HCT116 (cell line): Measurements from ENCODE around the gene LYVE1. TPM values are rescaled to one million over a fixed set of nuclear protein-coding genes. Genes with fewer than 3 reads are reported as not detected.

Experiments
- ATAC-seq: fragments of 200-7000 bp; cut with Tn5 transposase; 2 replicates; pipeline ENCODE4 v1.9.1; 2020; ENCODE audit warnings: mild to moderate bottlenecking, moderate library complexity
- BruUV-seq: library from RNA; stranded (reverse); fragments of 400-500 nt; replicated peaks from 2 replicates; lab custom pipeline; 2021; lab: Mats Ljungman, UMichigan
- CTCF ChIA-PET: fragments of 300-600 bp; sonication (Branson Sonifier 250); formaldehyde crosslinking; loops from one replicate; lab custom pipeline; 2021; ENCODE audit warnings: antibody characterized with exemption; lab: Charles Lee
- POLR2A ChIA-PET: fragments of 300-600, 350-600 bp; sonication (Branson Sonifier 250); formaldehyde crosslinking; loops from one replicate; lab custom pipeline; 2021; ENCODE audit warnings: antibody characterized with exemption; lab: Charles Lee
- RAD21 ChIA-PET, 2 experiments: fragments of 300-600 bp; sonication (Branson Sonifier 250); formaldehyde crosslinking; loops; one replicate each; lab custom pipeline; 2023; ENCODE audit warnings: low total read pairs in 2 of 2; ENCODE audit not compliant: uncharacterized antibody in 2 of 2, unreplicated experiment in 2 of 2, low non-redundant PET in 1 of 2; lab: Charles Lee
- DNase-seq: peaks from one replicate; pipeline ENCODE4 v3.0.0-alpha.2; 2010; ENCODE audit warnings: low read depth, low spot score
- H2AFZ ChIP-seq: fragments of 200-600 bp; shearing (Covaris generic), sonication (generic); 2 replicates; pipeline ENCODE4 v1.6.1; 2017; ENCODE audit warnings: low read depth, mixed run types, mixed read lengths, antibody characterized with exemption, low read length; ENCODE audit not compliant: poor library complexity, severe bottlenecking
- H3K27ac ChIP-seq: 2 replicates; pipeline ENCODE4 v1.5.1; 2012; ENCODE audit warnings: low read depth, low read length
- H3K27me3 ChIP-seq: fragments of 200-600 bp; sonication (generic); 2 replicates; pipeline ENCODE4 v1.6.1; 2016; ENCODE audit warnings: mixed run types, low read length, mixed read lengths; ENCODE audit not compliant: insufficient read depth
- H3K36me3 ChIP-seq, 2 experiments: fragments of 200-500 bp in 1 of 2; fragments of 200-600 bp in 1 of 2; sonication (Bioruptor generic) in 1 of 2; sonication (generic) in 1 of 2; 2 replicates each; pipeline versions ENCODE4 v1.5.1 to v1.6.1; 2014 to 2016; ENCODE audit warnings: low read length in 2 of 2, inconsistent platforms in 1 of 2, mixed read lengths in 1 of 2, mixed run types in 1 of 2; ENCODE audit not compliant: insufficient read depth in 2 of 2, control insufficient read depth in 1 of 2
- H3K4me1 ChIP-seq, 2 experiments: fragments of 200-600 bp in 1 of 2; sonication (generic) in 1 of 2; 2 replicates each; pipeline versions ENCODE4 v1.5.1 to v1.6.1; 2012 to 2017; ENCODE audit warnings: low read length in 2 of 2, inconsistent platforms in 1 of 2, mild to moderate bottlenecking in 1 of 2, mixed read lengths in 1 of 2, mixed run types in 1 of 2, moderate library complexity in 1 of 2; ENCODE audit not compliant: insufficient read depth in 2 of 2, control insufficient read depth in 1 of 2
- H3K4me2 ChIP-seq: fragments of 200-600 bp; sonication (generic); 2 replicates; pipeline ENCODE4 v1.6.1; 2017; ENCODE audit warnings: mixed run types, low read length, mixed read lengths
- H3K4me3 ChIP-seq, 2 experiments: fragments of 200-600 bp in 1 of 2; sonication (generic) in 1 of 2; replicated peaks in 1 of 2; 2 replicates each; pipeline ENCODE4 v1.5.1; 2011 to 2016; ENCODE audit warnings: low read length in 2 of 2, control low read depth in 1 of 2, low read depth in 1 of 2, mild to moderate bottlenecking in 1 of 2, mixed read lengths in 1 of 2, mixed run types in 1 of 2
- H3K79me2 ChIP-seq: fragments of 200-600 bp; sonication (generic); 2 replicates; pipeline ENCODE4 v1.6.1; 2017; ENCODE audit warnings: mild to moderate bottlenecking, mixed run types, low read length, moderate library complexity, mixed read lengths; ENCODE audit not compliant: insufficient read depth
- H3K9ac ChIP-seq: fragments of 200-600 bp; sonication (generic); 2 replicates; pipeline ENCODE4 v1.6.1; 2016; ENCODE audit warnings: low read length, mixed read lengths
- H3K9me2 ChIP-seq: fragments of 200-600 bp; sonication (generic), shearing (Covaris generic); 2 replicates; pipeline ENCODE4 v1.6.1; 2017; ENCODE audit warnings: mixed run types, mild to moderate bottlenecking, moderate library complexity; ENCODE audit not compliant: insufficient read depth
- H3K9me3 ChIP-seq, 2 experiments: fragments of 200-500 bp in 1 of 2; fragments of 200-600 bp in 1 of 2; sonication (Bioruptor generic) in 1 of 2; sonication (generic) in 1 of 2; 2 replicates each; pipeline ENCODE4 v1.6.1; 2014 to 2017; ENCODE audit warnings: low read length in 2 of 2, mixed read lengths in 2 of 2, inconsistent platforms in 1 of 2, low read depth in 1 of 2, mild to moderate bottlenecking in 1 of 2, mixed run types in 1 of 2, moderate library complexity in 1 of 2; ENCODE audit not compliant: control insufficient read depth in 1 of 2, insufficient read depth in 1 of 2
- H4K20me1 ChIP-seq: fragments of 200-600 bp; sonication (generic), shearing (Covaris generic); 2 replicates; pipeline ENCODE4 v1.6.1; 2017; ENCODE audit warnings: mixed run types, mild to moderate bottlenecking, moderate library complexity; ENCODE audit not compliant: insufficient read depth
- CBX3 ChIP-seq: IDR thresholded peaks from 2 replicates; pipeline ENCODE4 v1.6.1; 2012; ENCODE audit warnings: low read depth
- CEBPB ChIP-seq: IDR thresholded peaks from 2 replicates; pipeline ENCODE4 v1.6.1; 2012; ENCODE audit warnings: low read depth
- EGR1 ChIP-seq: IDR thresholded peaks from 2 replicates; pipeline ENCODE4 v1.6.1; 2012; ENCODE audit warnings: low read depth
- ELF1 ChIP-seq: IDR thresholded peaks from 2 replicates; pipeline ENCODE4 v1.6.1; 2012; ENCODE audit warnings: low read depth, borderline replicate concordance
- EZH2 ChIP-seq: fragments of 200-600 bp; sonication (generic); IDR thresholded peaks from 2 replicates; pipeline ENCODE4 v1.6.1; 2017; ENCODE audit warnings: antibody characterized with exemption, mixed run types
- EZH2phosphoT487 ChIP-seq: fragments of 200-600 bp; IDR thresholded peaks from 2 replicates; pipeline ENCODE4 v1.6.1; 2018; ENCODE audit warnings: antibody characterized with exemption, borderline replicate concordance
- JUND ChIP-seq: IDR thresholded peaks from 2 replicates; pipeline ENCODE4 v1.6.1; 2012
- POLR2A ChIP-seq: IDR thresholded peaks from 2 replicates; pipeline ENCODE4 v1.7.0; 2011; ENCODE audit warnings: borderline replicate concordance; ENCODE audit not compliant: insufficient read depth, insufficient read length; ENCODE audit errors: extremely low read depth
- RAD21 ChIP-seq: IDR thresholded peaks from 2 replicates; pipeline ENCODE4 v1.6.1; 2012; ENCODE audit warnings: low read depth, mild to moderate bottlenecking
- TCF7L2 ChIP-seq: IDR thresholded peaks from 2 replicates; pipeline ENCODE4 v1.7.0; 2011; ENCODE audit warnings: borderline replicate concordance, inconsistent platforms; ENCODE audit not compliant: insufficient read depth, insufficient read length; ENCODE audit errors: extremely low read depth
- YY1 ChIP-seq: IDR thresholded peaks from 2 replicates; pipeline ENCODE4 v1.6.1; 2011; ENCODE audit warnings: low read length, low read depth, moderate library complexity, mild to moderate bottlenecking; ENCODE audit not compliant: insufficient replicate concordance; ENCODE audit errors: extremely low read depth
- ZFX ChIP-seq: fragments of 450-650 bp; IDR thresholded peaks from 2 replicates; pipeline ENCODE4 v1.6.1; 2017
- ZNF274 ChIP-seq: fragments of 200-500 bp; sonication (Bioruptor generic); IDR thresholded peaks from 2 replicates; pipeline ENCODE4 v1.6.1; 2014; ENCODE audit warnings: mild to moderate bottlenecking, low read depth, low read length, inconsistent platforms
- intact Hi-C: fragments of 100-400 bp; cut with micrococcal nuclease; formaldehyde crosslinking; loops from 2 replicates; pipeline ENCODE4 v1.10.0; 2022
- total RNA-seq: library from RNA; stranded (reverse); gene quantifications from one replicate; pipeline ENCODE4 v1.2.1, GENCODE V29; 2021; ENCODE audit not compliant: unreplicated experiment
- TF ChIP-seq, protein P1 (sequence below): IDR thresholded peaks from 2 replicates; pipeline ENCODE4 v1.6.1; 2012; ENCODE audit warnings: low read depth
- TF ChIP-seq, protein P2 (sequence below): IDR thresholded peaks from 2 replicates; pipeline ENCODE4 v1.6.1; 2012
- TF ChIP-seq, protein P3 (sequence below): IDR thresholded peaks from 2 replicates; pipeline ENCODE4 v1.6.1; 2011; ENCODE audit warnings: mild to moderate bottlenecking, low read length, moderate library complexity; ENCODE audit not compliant: insufficient replicate concordance; ENCODE audit errors: extremely low read depth
- TF ChIP-seq, protein P4 (sequence below): IDR thresholded peaks from 2 replicates; pipeline ENCODE4 v1.6.1; 2012

The LYVE1 gene
- total RNA-seq, 1 experiment from 2014 or later: 0.34 TPM

DNA sequence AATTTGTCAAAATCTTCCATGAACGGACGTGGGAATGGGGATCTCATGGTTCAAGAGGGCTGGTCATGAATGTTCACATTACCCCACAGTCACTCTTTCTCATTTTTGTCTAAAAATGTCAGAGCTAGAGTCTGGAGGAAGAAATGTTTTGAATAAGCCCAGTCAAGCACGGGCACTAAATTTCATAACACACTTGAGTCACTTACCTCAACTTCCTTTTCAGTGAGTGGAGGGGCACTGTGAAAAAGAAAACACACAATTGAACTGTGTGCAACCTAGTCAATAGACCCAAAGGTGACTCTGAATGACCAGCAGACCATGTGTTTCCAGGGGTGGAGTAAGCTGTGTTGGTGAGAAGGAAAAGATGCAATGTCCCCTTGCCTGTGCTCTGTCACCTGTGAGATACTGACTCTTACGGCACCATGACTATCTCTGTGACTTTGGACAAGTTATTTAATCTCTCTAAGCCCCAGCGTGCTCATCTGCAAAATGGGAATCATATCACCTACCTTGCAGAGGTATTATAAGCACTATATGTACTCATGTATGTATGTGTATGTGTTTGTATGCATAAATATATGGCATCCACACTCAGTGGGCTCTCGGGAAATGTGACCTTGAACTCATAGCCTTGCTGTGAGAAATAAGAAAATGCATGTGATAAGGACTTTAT, 38.2 kb upstream of the LYVE1 start:
- Histone ChIP-seq H3K27me3 (no peaks in the 10 kb centered on the region), H3K79me2 (no peaks in the 10 kb centered on the region), H3K36me3 (no peaks in the 10 kb centered on the region), H4K20me1 (no peaks in the 10 kb centered on the region), H3K4me1 (peaks cover 0 to 5% of the 10 kb centered on the region in 2 experiments; a peak in 1 of 4 replicates), H3K4me3 (no peak overlapping the region), H3K27ac (no peak overlapping the region), H2AFZ (no peak overlapping the region), H3K4me2 (no peak overlapping the region), H3K9ac (no peak overlapping the region), H3K9me2 (no peaks in the 10 kb centered on the region), H3K9me3 (no peaks in the 10 kb centered on the region)
- no peak for ATAC-seq
- no peak for DNase-seq
- RAD21 ChIA-PET: no interaction called here
- POLR2A ChIA-PET: no interaction called here
- CTCF ChIA-PET: no interaction called here
- TF ChIP-seq, protein P1, sequence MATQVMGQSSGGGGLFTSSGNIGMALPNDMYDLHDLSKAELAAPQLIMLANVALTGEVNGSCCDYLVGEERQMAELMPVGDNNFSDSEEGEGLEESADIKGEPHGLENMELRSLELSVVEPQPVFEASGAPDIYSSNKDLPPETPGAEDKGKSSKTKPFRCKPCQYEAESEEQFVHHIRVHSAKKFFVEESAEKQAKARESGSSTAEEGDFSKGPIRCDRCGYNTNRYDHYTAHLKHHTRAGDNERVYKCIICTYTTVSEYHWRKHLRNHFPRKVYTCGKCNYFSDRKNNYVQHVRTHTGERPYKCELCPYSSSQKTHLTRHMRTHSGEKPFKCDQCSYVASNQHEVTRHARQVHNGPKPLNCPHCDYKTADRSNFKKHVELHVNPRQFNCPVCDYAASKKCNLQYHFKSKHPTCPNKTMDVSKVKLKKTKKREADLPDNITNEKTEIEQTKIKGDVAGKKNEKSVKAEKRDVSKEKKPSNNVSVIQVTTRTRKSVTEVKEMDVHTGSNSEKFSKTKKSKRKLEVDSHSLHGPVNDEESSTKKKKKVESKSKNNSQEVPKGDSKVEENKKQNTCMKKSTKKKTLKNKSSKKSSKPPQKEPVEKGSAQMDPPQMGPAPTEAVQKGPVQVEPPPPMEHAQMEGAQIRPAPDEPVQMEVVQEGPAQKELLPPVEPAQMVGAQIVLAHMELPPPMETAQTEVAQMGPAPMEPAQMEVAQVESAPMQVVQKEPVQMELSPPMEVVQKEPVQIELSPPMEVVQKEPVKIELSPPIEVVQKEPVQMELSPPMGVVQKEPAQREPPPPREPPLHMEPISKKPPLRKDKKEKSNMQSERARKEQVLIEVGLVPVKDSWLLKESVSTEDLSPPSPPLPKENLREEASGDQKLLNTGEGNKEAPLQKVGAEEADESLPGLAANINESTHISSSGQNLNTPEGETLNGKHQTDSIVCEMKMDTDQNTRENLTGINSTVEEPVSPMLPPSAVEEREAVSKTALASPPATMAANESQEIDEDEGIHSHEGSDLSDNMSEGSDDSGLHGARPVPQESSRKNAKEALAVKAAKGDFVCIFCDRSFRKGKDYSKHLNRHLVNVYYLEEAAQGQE: no peak
- TF ChIP-seq, protein P2, sequence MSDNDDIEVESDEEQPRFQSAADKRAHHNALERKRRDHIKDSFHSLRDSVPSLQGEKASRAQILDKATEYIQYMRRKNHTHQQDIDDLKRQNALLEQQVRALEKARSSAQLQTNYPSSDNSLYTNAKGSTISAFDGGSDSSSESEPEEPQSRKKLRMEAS: no peak
- TF ChIP-seq, protein P3, sequence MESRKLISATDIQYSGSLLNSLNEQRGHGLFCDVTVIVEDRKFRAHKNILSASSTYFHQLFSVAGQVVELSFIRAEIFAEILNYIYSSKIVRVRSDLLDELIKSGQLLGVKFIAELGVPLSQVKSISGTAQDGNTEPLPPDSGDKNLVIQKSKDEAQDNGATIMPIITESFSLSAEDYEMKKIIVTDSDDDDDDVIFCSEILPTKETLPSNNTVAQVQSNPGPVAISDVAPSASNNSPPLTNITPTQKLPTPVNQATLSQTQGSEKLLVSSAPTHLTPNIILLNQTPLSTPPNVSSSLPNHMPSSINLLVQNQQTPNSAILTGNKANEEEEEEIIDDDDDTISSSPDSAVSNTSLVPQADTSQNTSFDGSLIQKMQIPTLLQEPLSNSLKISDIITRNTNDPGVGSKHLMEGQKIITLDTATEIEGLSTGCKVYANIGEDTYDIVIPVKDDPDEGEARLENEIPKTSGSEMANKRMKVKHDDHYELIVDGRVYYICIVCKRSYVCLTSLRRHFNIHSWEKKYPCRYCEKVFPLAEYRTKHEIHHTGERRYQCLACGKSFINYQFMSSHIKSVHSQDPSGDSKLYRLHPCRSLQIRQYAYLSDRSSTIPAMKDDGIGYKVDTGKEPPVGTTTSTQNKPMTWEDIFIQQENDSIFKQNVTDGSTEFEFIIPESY: no peak
- TF ChIP-seq YY1 (no peak), EZH2phosphoT487 (no peak), ZFX (no peak), EGR1 (no peak), CBX3 (no peak), ELF1 (no peak), JUND (no peak), CEBPB (no peak), POLR2A (no peak), ZNF274 (no peak), EZH2 (no peak), TCF7L2 (no peak), RAD21 (no peak)
- TF ChIP-seq, protein P4, sequence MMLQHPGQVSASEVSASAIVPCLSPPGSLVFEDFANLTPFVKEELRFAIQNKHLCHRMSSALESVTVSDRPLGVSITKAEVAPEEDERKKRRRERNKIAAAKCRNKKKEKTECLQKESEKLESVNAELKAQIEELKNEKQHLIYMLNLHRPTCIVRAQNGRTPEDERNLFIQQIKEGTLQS: no peak
- BruUV-seq: no TSS peak
- intact Hi-C loops: no loop called here
